SK-N-SH (cell line): ENCODE measurements around the gene RAB22A. TPM values are rescaled to one million over a fixed set of nuclear protein-coding genes. Genes with fewer than 3 reads are reported as not detected.

Experiments
- CTCF ChIA-PET: fragments of 300-600, 350-600 bp; formaldehyde crosslinking; extraction: SDS; loops from one replicate; lab custom pipeline; 2021; lab: Yijun Ruan, JAX
- POLR2A ChIA-PET: fragments of 350-600 bp; sonication (Branson Sonifier 250); formaldehyde crosslinking; extraction: SDS; loops from one replicate; lab custom pipeline; 2020; ENCODE audit warnings: antibody characterized with exemption, inconsistent platforms; lab: Yijun Ruan, JAX
- DNase-seq: peaks from one replicate; pipeline ENCODE4 v3.0.0; 2012
- H2AFZ ChIP-seq: fragments of 200-600 bp; sonication (generic); 2 replicates; pipeline ENCODE4 v1.8.1; 2016; ENCODE audit warnings: antibody characterized with exemption, mild to moderate bottlenecking, low read depth
- H3F3A ChIP-seq: fragments of 200-600 bp; sonication (generic); replicated peaks from 2 replicates; pipeline ENCODE3; 2016; ENCODE audit warnings: antibody characterized with exemption, mild to moderate bottlenecking; ENCODE audit not compliant: insufficient read depth
- H3K27ac ChIP-seq, 2 experiments: fragments of 200-500 bp in 1 of 2; fragments of 200-600 bp in 1 of 2; sonication (Bioruptor generic) in 1 of 2; sonication (generic), shearing (Covaris generic) in 1 of 2; 2 replicates each; pipeline versions ENCODE4 v1.5.1 to v1.6.1; 2014 to 2016; ENCODE audit warnings: low read depth in 2 of 2, inconsistent platforms in 1 of 2, low read length in 1 of 2, mild to moderate bottlenecking in 1 of 2, mixed read lengths in 1 of 2
- H3K27me3 ChIP-seq: fragments of 200-600 bp; sonication (generic), shearing (Covaris generic); 2 replicates; pipeline ENCODE4 v1.6.1; 2016; ENCODE audit warnings: mixed run types; ENCODE audit not compliant: insufficient read depth
- H3K36me3 ChIP-seq, 2 experiments: fragments of 200-500 bp in 1 of 2; fragments of 200-600 bp in 1 of 2; sonication (Bioruptor generic) in 1 of 2; sonication (generic) in 1 of 2; replicated peaks in 1 of 2; 2 replicates each; pipeline versions ENCODE3 to v1.5.1; 2014 to 2016; ENCODE audit warnings: low read length in 1 of 2, mild to moderate bottlenecking in 1 of 2; ENCODE audit not compliant: insufficient read depth in 2 of 2, control insufficient read depth in 1 of 2
- H3K4me1 ChIP-seq, 2 experiments: fragments of 200-500 bp in 1 of 2; fragments of 200-600 bp in 1 of 2; sonication (Bioruptor generic) in 1 of 2; sonication (generic), shearing (Covaris generic) in 1 of 2; 2 replicates each; pipeline versions ENCODE4 v1.5.1 to v1.6.1; 2014 to 2016; ENCODE audit warnings: low read depth in 1 of 2, low read length in 1 of 2, mixed run types in 1 of 2; ENCODE audit not compliant: insufficient read depth in 2 of 2, control insufficient read depth in 1 of 2
- H3K4me2 ChIP-seq: fragments of 200-600 bp; sonication (generic), shearing (Covaris generic); 2 replicates; pipeline ENCODE4 v1.6.1; 2017; ENCODE audit warnings: mixed run types
- H3K4me3 ChIP-seq, 2 experiments: fragments of 200-500 bp in 1 of 2; fragments of 200-600 bp in 1 of 2; sonication (Bioruptor generic) in 1 of 2; sonication (generic), shearing (Covaris generic) in 1 of 2; 2 replicates each; pipeline versions ENCODE4 v1.5.1 to v1.8.1; 2014 to 2016; ENCODE audit warnings: low read depth in 2 of 2, inconsistent platforms in 1 of 2, low read length in 1 of 2, mild to moderate bottlenecking in 1 of 2, mixed read lengths in 1 of 2, moderate library complexity in 1 of 2
- H3K79me2 ChIP-seq: fragments of 200-600 bp; sonication (generic); 2 replicates; pipeline ENCODE4 v1.8.1; 2017; ENCODE audit warnings: mild to moderate bottlenecking; ENCODE audit not compliant: insufficient read depth
- H3K9ac ChIP-seq: fragments of 200-600 bp; sonication (generic); 2 replicates; pipeline ENCODE4 v1.6.1; 2017; ENCODE audit warnings: mixed run types
- H3K9me2 ChIP-seq: fragments of 200-600 bp; sonication (generic); 2 replicates; pipeline ENCODE4 v1.6.1; 2017; ENCODE audit warnings: mixed run types
- H3K9me3 ChIP-seq: fragments of 200-600 bp; sonication (generic); 2 replicates; pipeline ENCODE4 v1.6.1; 2017; ENCODE audit warnings: mixed run types, mild to moderate bottlenecking, moderate library complexity
- H4K20me1 ChIP-seq: fragments of 200-600 bp; sonication (generic); 2 replicates; pipeline ENCODE4 v1.6.1; 2017; ENCODE audit warnings: mild to moderate bottlenecking, mixed run types; ENCODE audit not compliant: insufficient read depth
- ELF1 ChIP-seq: IDR thresholded peaks from 2 replicates; pipeline ENCODE4 v1.4.0; 2012
- EZH2phosphoT487 ChIP-seq: fragments of 200-600 bp; sonication (generic); IDR thresholded peaks from 2 replicates; pipeline ENCODE4 v1.6.1; 2017; ENCODE audit warnings: low read depth, mixed run types, mild to moderate bottlenecking, antibody characterized with exemption, moderate library complexity, borderline replicate concordance
- REST ChIP-seq: IDR thresholded peaks from 2 replicates; pipeline ENCODE4 v1.6.1; 2012; ENCODE audit warnings: mild to moderate bottlenecking, low read depth, low read length, moderate library complexity
- WGBS: methylation state at CpG from one replicate; pipeline ENCODE4 v1.1.6; 2017; ENCODE audit warnings: low lambda C conversion rate; 5-methylcytosine and 5-hydroxymethylcytosine counted together
- polyA plus RNA-seq, 3 experiments: library from polyadenylated mRNA; depleted of rRNA; stranded (reverse); fragments of >200 nt; gene quantifications; 2 replicates each; pipeline ENCODE4 v1.2.3, GENCODE V29; 2012
- TF ChIP-seq, protein P1 (sequence below): IDR thresholded peaks from 2 replicates; pipeline ENCODE4 v1.4.0; 2012; ENCODE audit warnings: low read depth, borderline replicate concordance
- TF ChIP-seq, protein P2 (sequence below): fragments of 200-600 bp; sonication (generic); IDR thresholded peaks from 2 replicates; pipeline ENCODE4 v1.6.1; 2017; ENCODE audit warnings: antibody characterized with exemption, mild to moderate bottlenecking, moderate library complexity

The RAB22A gene
- polyA plus RNA-seq, 1 of the 3 experiments (the other 2 are of a cell fraction) = 10.7 TPM

GRCh38 chr20:58296051-58296837, 13.3 kb upstream of the RAB22A start (continued):
- TF ChIP-seq, protein P1, sequence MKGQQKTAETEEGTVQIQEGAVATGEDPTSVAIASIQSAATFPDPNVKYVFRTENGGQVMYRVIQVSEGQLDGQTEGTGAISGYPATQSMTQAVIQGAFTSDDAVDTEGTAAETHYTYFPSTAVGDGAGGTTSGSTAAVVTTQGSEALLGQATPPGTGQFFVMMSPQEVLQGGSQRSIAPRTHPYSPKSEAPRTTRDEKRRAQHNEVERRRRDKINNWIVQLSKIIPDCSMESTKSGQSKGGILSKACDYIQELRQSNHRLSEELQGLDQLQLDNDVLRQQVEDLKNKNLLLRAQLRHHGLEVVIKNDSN = no peak
- TF ChIP-seq REST (no peak), ELF1 (no peak)

DNA sequence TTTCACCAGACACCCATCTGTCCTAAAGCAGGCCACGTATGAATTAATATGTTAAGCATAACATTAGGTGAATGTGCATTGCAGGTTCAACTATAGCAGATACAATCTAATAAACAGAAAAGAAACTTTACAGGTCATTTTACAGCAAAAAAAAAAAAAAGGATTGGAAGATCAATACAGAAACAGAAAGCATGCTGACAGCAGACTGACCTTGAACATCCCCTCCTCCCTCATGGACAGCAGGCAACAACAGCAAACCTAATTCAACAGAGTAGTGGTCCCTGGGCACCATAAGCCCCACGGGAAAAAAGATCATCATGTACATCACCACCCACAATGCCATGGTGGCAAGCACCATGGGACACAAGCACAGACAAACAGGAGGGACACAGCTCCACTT, 12.1 kb upstream of the RAB22A start:
- CTCF ChIA-PET = no interaction called here
- H3K79me2 ChIP-seq = peaks cover 81% of the 10 kb centered on the region
- 79% methylated on average over 2 of the region's 2 CpGs for WGBS

DNA sequence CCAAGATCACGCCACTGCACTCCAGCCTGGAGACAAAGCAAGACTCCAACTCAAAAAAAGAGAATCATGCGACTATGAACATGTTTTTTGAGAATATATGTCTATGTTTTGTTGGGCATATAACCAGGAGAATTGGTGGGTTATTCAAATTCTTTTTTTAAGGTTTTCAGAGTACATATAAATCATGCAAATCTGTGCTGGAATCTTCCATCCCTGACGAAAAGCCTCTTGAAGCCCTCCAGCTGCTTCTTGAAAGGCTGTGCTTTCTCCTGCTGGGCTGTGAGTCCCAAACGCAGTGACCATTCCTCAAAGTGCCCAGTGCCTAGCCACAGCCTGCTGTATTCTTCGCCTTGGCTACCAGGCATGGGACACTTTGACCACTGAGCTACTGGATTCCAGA, 9.2 kb upstream of the RAB22A start:
- ChIA-PET CTCF (interaction anchor here (0.8 to 1.6 kb wide), 2 partner anchors 23 to 54 kb away, joined by 3 read pairs; no protein-coding TSS in a partner anchor), POLR2A (no interaction called here)
- Histone ChIP-seq H2AFZ (no peak overlapping the region), H3K79me2 (peaks cover 76% of the 10 kb centered on the region), H4K20me1 (no peaks in the 10 kb centered on the region), H3K4me2 (no peak overlapping the region), H3K9me3 (no peaks in the 10 kb centered on the region), H3K36me3 (peaks cover 3 to 11% of the 10 kb centered on the region in 2 experiments), H3K9ac (no peak overlapping the region), H3K27ac (no peak overlapping the region), H3F3A (peaks cover 4% of the 10 kb centered on the region), H3K4me3 (no peak overlapping the region), H3K9me2 (no peaks in the 10 kb centered on the region), H3K27me3 (no peaks in the 10 kb centered on the region), H3K4me1 (no peaks in the 10 kb centered on the region; a peak in 1 of 4 replicates)
- DNase-seq = no peak
- WGBS = 90% methylated on average over 4 of the region's 5 CpGs
- TF ChIP-seq EZH2phosphoT487 = no peak

More for the DNA sequence above, 12.1 kb upstream of the RAB22A start:
- no peak for DNase-seq
- TF ChIP-seq, protein P2, sequence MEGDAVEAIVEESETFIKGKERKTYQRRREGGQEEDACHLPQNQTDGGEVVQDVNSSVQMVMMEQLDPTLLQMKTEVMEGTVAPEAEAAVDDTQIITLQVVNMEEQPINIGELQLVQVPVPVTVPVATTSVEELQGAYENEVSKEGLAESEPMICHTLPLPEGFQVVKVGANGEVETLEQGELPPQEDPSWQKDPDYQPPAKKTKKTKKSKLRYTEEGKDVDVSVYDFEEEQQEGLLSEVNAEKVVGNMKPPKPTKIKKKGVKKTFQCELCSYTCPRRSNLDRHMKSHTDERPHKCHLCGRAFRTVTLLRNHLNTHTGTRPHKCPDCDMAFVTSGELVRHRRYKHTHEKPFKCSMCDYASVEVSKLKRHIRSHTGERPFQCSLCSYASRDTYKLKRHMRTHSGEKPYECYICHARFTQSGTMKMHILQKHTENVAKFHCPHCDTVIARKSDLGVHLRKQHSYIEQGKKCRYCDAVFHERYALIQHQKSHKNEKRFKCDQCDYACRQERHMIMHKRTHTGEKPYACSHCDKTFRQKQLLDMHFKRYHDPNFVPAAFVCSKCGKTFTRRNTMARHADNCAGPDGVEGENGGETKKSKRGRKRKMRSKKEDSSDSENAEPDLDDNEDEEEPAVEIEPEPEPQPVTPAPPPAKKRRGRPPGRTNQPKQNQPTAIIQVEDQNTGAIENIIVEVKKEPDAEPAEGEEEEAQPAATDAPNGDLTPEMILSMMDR = no peak
- Histone ChIP-seq H3K4me1 (peaks cover 3 to 7% of the 10 kb centered on the region in 2 experiments; a peak in 3 of 4 replicates), H2AFZ (no peak overlapping the region), H3K9me3 (no peaks in the 10 kb centered on the region), H3K9me2 (no peaks in the 10 kb centered on the region), H3K4me3 (no peak overlapping the region), H3K36me3 (peaks cover 3 to 6% of the 10 kb centered on the region in 2 experiments), H3F3A (peaks cover 7% of the 10 kb centered on the region), H3K4me2 (no peak overlapping the region), H4K20me1 (no peaks in the 10 kb centered on the region), H3K27ac (no peak overlapping the region), H3K27me3 (no peaks in the 10 kb centered on the region), H3K9ac (no peak overlapping the region)
- POLR2A ChIA-PET = no interaction called here
